ENCODE measurements around the gene TMEM213. TPM values are rescaled to one million over a fixed set of nuclear protein-coding genes. Genes with fewer than 3 reads are reported as not detected.
"Not testable (repeated sequence)": the region's sequence is repeated elsewhere in the genome, so short reads cannot be mapped to it uniquely, and the experiment has no call there.

TMEM213 gene
- total RNA-seq, 8 experiments from 2014 or later = 0.09 to 0.71 (median 0.20) TPM; not detected in 2

GRCh38 chr7:138802706-138803105 is 4.9 kb downstream of the TMEM213 start:
- in situ Hi-C loops (cut with MboI; ENCODE audit: low pct_unique_long_range_greater_than_20kb in 2 of 9, low sequenced_read_pairs in 9 of 9, unreplicated experiment in 9 of 9) = no loop called here
- 53 to 100% (median 89%) methylated on average over 3 to 18 of the region's 18 CpGs; no CpG with 5 or more reads in 2 of the 10 experiments for WGBS, 10 experiments
- ATAC-seq (replicated peaks in 6 of 8) = no peak
- Histone ChIP-seq H3K4me1 (replicated peaks in 1 of 2) (no peaks in the 10 kb centered on the region), H3K27ac (no peak overlapping the region), H3K4me3 (no peak overlapping the region)

GRCh38 chr7:138804618-138805017 is 6.8 kb downstream of the TMEM213 start:
- Histone ChIP-seq H3K4me3 (no peak overlapping the region), H3K4me1 (replicated peaks in 1 of 2) (no peaks in the 10 kb centered on the region), H3K27ac (no peak overlapping the region)
- in situ Hi-C loops (cut with MboI; ENCODE audit: low pct_unique_long_range_greater_than_20kb in 2 of 9, low sequenced_read_pairs in 9 of 9, unreplicated experiment in 9 of 9) = no loop called here
- no peak for ATAC-seq (replicated peaks in 6 of 8)
- 0 to 75% (median 63%) methylated on average over 1 of the region's 1 CpG; no CpG with 5 or more reads in 5 of the 10 experiments for WGBS, 10 experiments

- WGBS, 10 experiments = 0 to 100% (median 90%) methylated on average over 1 to 3 of the region's 4 CpGs; no CpG with 5 or more reads in 2 of the 10 experiments
- Histone ChIP-seq H3K4me1 (replicated peaks in 1 of 2) (no peaks in the 10 kb centered on the region), H3K27ac (no peak overlapping the region), H3K4me3 (no peak overlapping the region)
- peak in 2 of 8 experiments; percentile 30 to 99 for ATAC-seq (replicated peaks in 6 of 8)
- in situ Hi-C loops (cut with MboI; ENCODE audit: low pct_unique_long_range_greater_than_20kb in 2 of 9, low sequenced_read_pairs in 9 of 9, unreplicated experiment in 9 of 9) = no loop called here
Observed at GRCh38 chr7:138809346-138809745, 11.6 kb downstream of the TMEM213 start.

- ATAC-seq (replicated peaks in 6 of 8); in situ Hi-C loops (cut with MboI; ENCODE audit: low pct_unique_long_range_greater_than_20kb in 2 of 9, low sequenced_read_pairs in 9 of 9, unreplicated experiment in 9 of 9); H3K4me3 ChIP-seq; H3K27ac ChIP-seq; H3K4me1 ChIP-seq (replicated peaks in 1 of 2): not testable (repeated sequence)
- 14% methylated on average over 1 of the region's 2 CpGs; no CpG with 5 or more reads in 9 of the 10 experiments for WGBS, 10 experiments
Observed at GRCh38 chr7:138811327-138811726, 13.5 kb downstream of the TMEM213 start.

GRCh38 chr7:138813945-138814344 is 16.2 kb downstream of the TMEM213 start:
- ATAC-seq (replicated peaks in 6 of 8) = no peak
- in situ Hi-C loops (cut with MboI; ENCODE audit: low pct_unique_long_range_greater_than_20kb in 2 of 9, low sequenced_read_pairs in 9 of 9, unreplicated experiment in 9 of 9) = no loop called here
- Histone ChIP-seq H3K4me1 (replicated peaks in 1 of 2) (no peaks in the 10 kb centered on the region), H3K4me3 (no peak overlapping the region), H3K27ac (no peak overlapping the region)
- WGBS, 10 experiments = 10 to 100% (median 38%) methylated on average over 1 to 2 of the region's 2 CpGs; no CpG with 5 or more reads in 3 of the 10 experiments

GRCh38 chr7:138814816-138815332 is 17.1 kb downstream of the TMEM213 start:
- Histone ChIP-seq H3K4me3 (no peak overlapping the region), H3K4me1 (replicated peaks in 1 of 2) (no peaks in the 10 kb centered on the region), H3K27ac (no peak overlapping the region)
- 0 to 100% (median 57%) methylated on average over 1 of the region's 1 CpG; no CpG with 5 or more reads in 1 of the 10 experiments for WGBS, 10 experiments
- ATAC-seq (replicated peaks in 6 of 8) = no peak
- in situ Hi-C loops (cut with MboI; ENCODE audit: low pct_unique_long_range_greater_than_20kb in 2 of 9, low sequenced_read_pairs in 9 of 9, unreplicated experiment in 9 of 9) = no loop called here

GRCh38 chr7:138816650-138817049 is 18.9 kb downstream of the TMEM213 start:
- 40 to 86% (median 78%) methylated on average over 1 of the region's 1 CpG; no CpG with 5 or more reads in 4 of the 10 experiments for WGBS, 10 experiments
- H3K27ac ChIP-seq = no peak overlapping the region
- H3K4me3 ChIP-seq = no peak overlapping the region
- no peak for ATAC-seq (replicated peaks in 6 of 8)
- in situ Hi-C loops (cut with MboI; ENCODE audit: low pct_unique_long_range_greater_than_20kb in 2 of 9, low sequenced_read_pairs in 9 of 9, unreplicated experiment in 9 of 9) = no loop called here
- H3K4me1 ChIP-seq (replicated peaks in 1 of 2) = no peaks in the 10 kb centered on the region

GRCh38 chr7:138819625-138820024 is 21.8 kb downstream of the TMEM213 start:
- in situ Hi-C loops (cut with MboI; ENCODE audit: low pct_unique_long_range_greater_than_20kb in 2 of 9, low sequenced_read_pairs in 9 of 9, unreplicated experiment in 9 of 9) = no loop called here
- no peak overlapping the region for H3K4me3 ChIP-seq
- 34 to 94% (median 72%) methylated on average over 2 to 3 of the region's 3 CpGs; no CpG with 5 or more reads in 2 of the 10 experiments for WGBS, 10 experiments
- no peaks in the 10 kb centered on the region for H3K4me1 ChIP-seq (replicated peaks in 1 of 2)
- ATAC-seq (replicated peaks in 6 of 8) = peak in 3 of 8 experiments; percentile 23 to 67 (median 33)
- H3K27ac ChIP-seq = no peak overlapping the region

GRCh38 chr7:138821912-138822311 is 24.1 kb downstream of the TMEM213 start:
- WGBS, 10 experiments = 30 to 100% (median 85%) methylated on average over 1 to 6 of the region's 7 CpGs; no CpG with 5 or more reads in 2 of the 10 experiments
- H3K27ac ChIP-seq = no peak overlapping the region
- in situ Hi-C loops (cut with MboI; ENCODE audit: low pct_unique_long_range_greater_than_20kb in 2 of 9, low sequenced_read_pairs in 9 of 9, unreplicated experiment in 9 of 9) = no loop called here
- H3K4me1 ChIP-seq (replicated peaks in 1 of 2) = no peaks in the 10 kb centered on the region
- H3K4me3 ChIP-seq = no peak overlapping the region
- no peak for ATAC-seq (replicated peaks in 6 of 8)

- WGBS, 10 experiments = 43 to 100% (median 87%) methylated on average over 4 to 10 of the region's 11 CpGs
Observed at GRCh38 chr7:138822867-138823535, 25.2 kb downstream of the TMEM213 start.

GRCh38 chr7:138825049-138825721 is 27.4 kb downstream of the TMEM213 start:
- H3K4me3 ChIP-seq = no peak overlapping the region
- WGBS, 10 experiments = 13 to 97% (median 87%) methylated on average over 2 to 11 of the region's 11 CpGs
- in situ Hi-C loops (cut with MboI; ENCODE audit: low pct_unique_long_range_greater_than_20kb in 2 of 9, low sequenced_read_pairs in 9 of 9, unreplicated experiment in 9 of 9) = no loop called here
- H3K4me1 ChIP-seq (replicated peaks in 1 of 2) = no peaks in the 10 kb centered on the region
- ATAC-seq (replicated peaks in 6 of 8) = no peak
- no peak overlapping the region for H3K27ac ChIP-seq

More at GRCh38 chr7:138822867-138823535, 25.2 kb downstream of the TMEM213 start:
- no peak for ATAC-seq (replicated peaks in 6 of 8)
- H3K27ac ChIP-seq = no peak overlapping the region
- in situ Hi-C loops (cut with MboI; ENCODE audit: low pct_unique_long_range_greater_than_20kb in 2 of 9, low sequenced_read_pairs in 9 of 9, unreplicated experiment in 9 of 9) = no loop called here
- H3K4me1 ChIP-seq (replicated peaks in 1 of 2) = no peaks in the 10 kb centered on the region
- no peak overlapping the region for H3K4me3 ChIP-seq

- H3K27ac ChIP-seq = no peak overlapping the region
- H3K4me3 ChIP-seq = no peak overlapping the region
- no peak for ATAC-seq (replicated peaks in 6 of 8)
- WGBS, 10 experiments = 17 to 100% (median 82%) methylated on average over 1 to 2 of the region's 2 CpGs; no CpG with 5 or more reads in 6 of the 10 experiments
- H3K4me1 ChIP-seq (replicated peaks in 1 of 2) = no peaks in the 10 kb centered on the region
- in situ Hi-C loops (cut with MboI; ENCODE audit: low pct_unique_long_range_greater_than_20kb in 2 of 9, low sequenced_read_pairs in 9 of 9, unreplicated experiment in 9 of 9) = no loop called here
Observed at GRCh38 chr7:138828302-138828701, 30.5 kb downstream of the TMEM213 start.

- in situ Hi-C loops (cut with MboI; ENCODE audit: low pct_unique_long_range_greater_than_20kb in 2 of 9, low sequenced_read_pairs in 9 of 9, unreplicated experiment in 9 of 9) = no loop called here
- H3K4me3 ChIP-seq = no peak overlapping the region
- H3K27ac ChIP-seq = no peak overlapping the region
- 60 to 96% (median 87%) methylated on average over 1 to 11 of the region's 11 CpGs for WGBS, 10 experiments
- ATAC-seq (replicated peaks in 6 of 8) = no peak
- H3K4me1 ChIP-seq (replicated peaks in 1 of 2) = no peaks in the 10 kb centered on the region
Observed at GRCh38 chr7:138829335-138829734, 31.5 kb downstream of the TMEM213 start.

Data from motor neuron (in vitro differentiated cells).